ENCODE measurements around the gene TMEM129. TPM values are rescaled to one million over a fixed set of nuclear protein-coding genes. Genes with fewer than 3 reads are reported as not detected.

The TMEM129 gene
- total and polyA plus RNA-seq, 10 of the 15 experiments (the other 5 are each of a cell fraction or from before 2014, with no cell fraction given): 0.19 to 24.9 (median 13.2) TPM

GRCh38 chr4:1745697-1746096 lies 24.6 kb upstream of the TMEM129 start:
- RAD21 ChIA-PET (ENCODE audit: unreplicated experiment): no interaction called here
- Histone ChIP-seq H3K79me2 (ENCODE audit: control insufficient read depth, insufficient read depth, low read length) (no peaks in the 10 kb centered on the region), H3K4me3 (no peak overlapping the region), H3K9me3 (replicated peaks; ENCODE audit: control insufficient read depth, insufficient read depth, low read length) (no peaks in the 10 kb centered on the region), H3K27ac (ENCODE audit: control insufficient read depth, insufficient read depth) (no peak overlapping the region), H3K4me1 (ENCODE audit: control insufficient read depth, insufficient read depth, low read length) (no peaks in the 10 kb centered on the region), H4K20me1 (ENCODE audit: control insufficient read depth, insufficient read depth) (no peaks in the 10 kb centered on the region), H3K27me3 (replicated peaks in 1 of 2; ENCODE audit: control insufficient read depth in 2 of 2, insufficient read depth in 2 of 2, low read length in 1 of 2) (no peaks in the 10 kb centered on the region), H3K4me2 (ENCODE audit: control insufficient read depth, insufficient read depth) (no peak overlapping the region), H3K9ac (ENCODE audit: control insufficient read depth, insufficient read depth, low read length) (no peak overlapping the region), H3K36me3 (ENCODE audit: control insufficient read depth in 2 of 2, insufficient read depth in 2 of 2, low read length in 1 of 2) (peaks cover 14 to 24% of the 10 kb centered on the region in 2 experiments; a peak in 3 of 4 replicates), H2AFZ (ENCODE audit: control insufficient read depth, low read depth, low read length) (no peak overlapping the region)
- ATAC-seq (no peak), FAIRE-seq (no peak), DNase-seq (ENCODE audit: low read depth, low spot score) (no peak)
- intact Hi-C loops (cut with micrococcal nuclease; ENCODE audit: unreplicated experiment): loop anchor here (1.0 to 5.0 kb wide), 2 partner anchors 65 to 442 kb away; no protein-coding TSS in a partner anchor
- 68% methylated on average over 12 of the region's 12 CpGs for WGBS (ENCODE audit: insufficient coverage, insufficient replicate concordance, low lambda C conversion rate, missing lambda C conversion rate)
- no TSS peak for BruUV-seq (replicated peaks)
- CTCF ChIA-PET: interaction anchor here (0.6 to 5.1 kb wide), 7 partner anchors 15 to 161 kb away, joined by 3 to 60 read pairs (median 4); no protein-coding TSS in a partner anchor
- SMC1A ChIA-PET (ENCODE audit: uncharacterized antibody, unreplicated experiment): no interaction called here
- in situ Hi-C loops (cut with MboI): no loop called here
- peak; percentile 42 for TF ChIP-seq POLR2A (IDR thresholded peaks at IDR 0.05; ENCODE audit: low read depth, low read length)
- TF ChIP-seq CHD4 (IDR thresholded peaks at IDR 0.05): no peak
- POLR2A ChIA-PET: no interaction called here

- in situ Hi-C loops (cut with MboI): no loop called here
- intact Hi-C loops (cut with micrococcal nuclease; ENCODE audit: unreplicated experiment): loop anchor here (5.0 kb wide), 1 partner anchor 442 kb away; no protein-coding TSS in a partner anchor
- H3K36me3 ChIP-seq (ENCODE audit: control insufficient read depth in 2 of 2, insufficient read depth in 2 of 2, low read length in 1 of 2): peaks cover 19 to 28% of the 10 kb centered on the region in 2 experiments; a peak in 3 of 4 replicates
- H3K27ac ChIP-seq (ENCODE audit: control insufficient read depth, insufficient read depth): no peak overlapping the region
- no peaks in the 10 kb centered on the region for H3K9me3 ChIP-seq (replicated peaks; ENCODE audit: control insufficient read depth, insufficient read depth, low read length)
- ChIA-PET RAD21 (ENCODE audit: unreplicated experiment) (no interaction called here), SMC1A (ENCODE audit: uncharacterized antibody, unreplicated experiment) (interaction anchor here (1.2 kb wide), 1 partner anchor 52 kb away, joined by 3 read pairs; no protein-coding TSS in a partner anchor), CTCF (interaction anchor here (0.6 to 5.1 kb wide), 7 partner anchors 14 to 161 kb away, joined by 3 to 60 read pairs (median 4); no protein-coding TSS in a partner anchor), POLR2A (no interaction called here)
- ATAC-seq (no peak), FAIRE-seq (no peak), DNase-seq (ENCODE audit: low read depth, low spot score) (no peak)
- H3K79me2 ChIP-seq (ENCODE audit: control insufficient read depth, insufficient read depth, low read length): no peaks in the 10 kb centered on the region
- H3K4me2 ChIP-seq (ENCODE audit: control insufficient read depth, insufficient read depth): no peak overlapping the region
- H3K4me1 ChIP-seq (ENCODE audit: control insufficient read depth, insufficient read depth, low read length): no peaks in the 10 kb centered on the region
- no peak overlapping the region for H2AFZ ChIP-seq (ENCODE audit: control insufficient read depth, low read depth, low read length)
- no peaks in the 10 kb centered on the region for H3K27me3 ChIP-seq (replicated peaks in 1 of 2; ENCODE audit: control insufficient read depth in 2 of 2, insufficient read depth in 2 of 2, low read length in 1 of 2)
- BruUV-seq (replicated peaks): no TSS peak
- H3K4me3 ChIP-seq: no peak overlapping the region
- WGBS (ENCODE audit: insufficient coverage, insufficient replicate concordance, low lambda C conversion rate, missing lambda C conversion rate): 88% methylated on average over 13 of the region's 13 CpGs
- TF ChIP-seq, protein P1, sequence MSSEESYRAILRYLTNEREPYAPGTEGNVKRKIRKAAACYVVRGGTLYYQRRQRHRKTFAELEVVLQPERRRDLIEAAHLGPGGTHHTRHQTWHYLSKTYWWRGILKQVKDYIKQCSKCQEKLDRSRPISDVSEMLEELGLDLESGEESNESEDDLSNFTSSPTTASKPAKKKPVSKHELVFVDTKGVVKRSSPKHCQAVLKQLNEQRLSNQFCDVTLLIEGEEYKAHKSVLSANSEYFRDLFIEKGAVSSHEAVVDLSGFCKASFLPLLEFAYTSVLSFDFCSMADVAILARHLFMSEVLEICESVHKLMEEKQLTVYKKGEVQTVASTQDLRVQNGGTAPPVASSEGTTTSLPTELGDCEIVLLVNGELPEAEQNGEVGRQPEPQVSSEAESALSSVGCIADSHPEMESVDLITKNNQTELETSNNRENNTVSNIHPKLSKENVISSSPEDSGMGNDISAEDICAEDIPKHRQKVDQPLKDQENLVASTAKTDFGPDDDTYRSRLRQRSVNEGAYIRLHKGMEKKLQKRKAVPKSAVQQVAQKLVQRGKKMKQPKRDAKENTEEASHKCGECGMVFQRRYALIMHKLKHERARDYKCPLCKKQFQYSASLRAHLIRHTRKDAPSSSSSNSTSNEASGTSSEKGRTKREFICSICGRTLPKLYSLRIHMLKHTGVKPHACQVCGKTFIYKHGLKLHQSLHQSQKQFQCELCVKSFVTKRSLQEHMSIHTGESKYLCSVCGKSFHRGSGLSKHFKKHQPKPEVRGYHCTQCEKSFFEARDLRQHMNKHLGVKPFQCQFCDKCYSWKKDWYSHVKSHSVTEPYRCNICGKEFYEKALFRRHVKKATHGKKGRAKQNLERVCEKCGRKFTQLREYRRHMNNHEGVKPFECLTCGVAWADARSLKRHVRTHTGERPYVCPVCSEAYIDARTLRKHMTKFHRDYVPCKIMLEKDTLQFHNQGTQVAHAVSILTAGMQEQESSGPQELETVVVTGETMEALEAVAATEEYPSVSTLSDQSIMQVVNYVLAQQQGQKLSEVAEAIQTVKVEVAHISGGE (CRISPR knock-in tag; IDR thresholded peaks at IDR 0.05): no peak
- TF ChIP-seq HDGF (IDR thresholded peaks at IDR 0.05): no peak
- TF ChIP-seq NFXL1 (IDR thresholded peaks at IDR 0.05; ENCODE audit: borderline replicate concordance): no peak
- no peaks in the 10 kb centered on the region for H4K20me1 ChIP-seq (ENCODE audit: control insufficient read depth, insufficient read depth)
- no peak overlapping the region for H3K9ac ChIP-seq (ENCODE audit: control insufficient read depth, insufficient read depth, low read length)
Observed at GRCh38 chr4:1745165-1745564, 24.0 kb upstream of the TMEM129 start.

Data from GM12878 (cell line).